Activated naive CD4-positive, alpha-beta T cell treated with Interleukin-2 at 50 U/mL for 16 hours (primary cell): ENCODE results near the gene ANAPC15.
A peak's percentile ranks its signal among the peaks of the same experiment; 100 is the strongest.

Experiments
- DNase-seq: peaks from one replicate; pipeline ENCODE4 v3.0.0-alpha.2; 2020

The ANAPC15 gene

GRCh38 chr11:72124046-72124445 is 11.6 kb upstream of the ANAPC15 start:
- no peak for DNase-seq

- no peak for DNase-seq
These were observed 10.7 kb upstream of the ANAPC15 start for GRCh38 chr11:72123117-72123653.

GRCh38 chr11:72122607-72123006 is 10.1 kb upstream of the ANAPC15 start:
- DNase-seq, result no peak

- DNase-seq, result no peak
These were observed 8.4 kb upstream of the ANAPC15 start for GRCh38 chr11:72120930-72121329.

- DNase-seq, result no peak
These were observed 6.7 kb upstream of the ANAPC15 start for GRCh38 chr11:72119198-72119597.

- DNase-seq, result no peak
These were observed 3.7 kb upstream of the ANAPC15 start for GRCh38 chr11:72116019-72116755.

- DNase-seq, result no peak
These were observed 2.1 kb upstream of the ANAPC15 start for GRCh38 chr11:72114570-72114969.

- DNase-seq, result no peak
These were observed 698 bp upstream of the ANAPC15 start for GRCh38 chr11:72112978-72113808.

GRCh38 chr11:72111300-72112142 is 974 bp downstream of the ANAPC15 start:
- DNase-seq, result no peak

GRCh38 chr11:72105888-72106287 is 6.6 kb downstream of the ANAPC15 start, which contains the start of gene TOMT:
TOMT (plus strand) TSS chr11:72105924; CDS start chr11:72105952, 28 bp downstream.
- no peak for DNase-seq

- no peak for DNase-seq
These were observed 8.7 kb downstream of the ANAPC15 start for GRCh38 chr11:72103754-72104167.

GRCh38 chr11:72102946-72103753 is 9.3 kb downstream of the ANAPC15 start, which contains the start of gene LAMTOR1:
LAMTOR1 (minus strand) TSS chr11:72103297; CDS start chr11:72103224, 73 bp downstream.
- DNase-seq, result peak; percentile 98

GRCh38 chr11:72102631-72102945 is 9.9 kb downstream of the ANAPC15 start:
- DNase-seq, result no peak

GRCh38 chr11:72102162-72102561 is 10.3 kb downstream of the ANAPC15 start:
- no peak for DNase-seq

- no peak for DNase-seq
These were observed 12.0 kb downstream of the ANAPC15 start for GRCh38 chr11:72100462-72100861.

GRCh38 chr11:72100009-72100408 is 12.5 kb downstream of the ANAPC15 start:
- no peak for DNase-seq

- no peak for DNase-seq
These were observed 13.8 kb downstream of the ANAPC15 start for GRCh38 chr11:72098741-72099140.

GRCh38 chr11:72091292-72091691 is 21.2 kb downstream of the ANAPC15 start:
- DNase-seq, result peak; percentile 68

GRCh38 chr11:72088076-72088808 is 24.3 kb downstream of the ANAPC15 start:
- DNase-seq, result no peak

GRCh38 chr11:72085621-72086351 is 26.7 kb downstream of the ANAPC15 start:
- no peak for DNase-seq

GRCh38 chr11:72084965-72085364 is 27.5 kb downstream of the ANAPC15 start:
- DNase-seq, result no peak
